Fibroblast of skin of scalp (primary cell): ENCODE data around the gene NDST1.

Source experiments
- DNase-seq: peaks from one replicate; pipeline ENCODE4 v3.0.0-alpha.2; 2013

Gene NDST1

DNA sequence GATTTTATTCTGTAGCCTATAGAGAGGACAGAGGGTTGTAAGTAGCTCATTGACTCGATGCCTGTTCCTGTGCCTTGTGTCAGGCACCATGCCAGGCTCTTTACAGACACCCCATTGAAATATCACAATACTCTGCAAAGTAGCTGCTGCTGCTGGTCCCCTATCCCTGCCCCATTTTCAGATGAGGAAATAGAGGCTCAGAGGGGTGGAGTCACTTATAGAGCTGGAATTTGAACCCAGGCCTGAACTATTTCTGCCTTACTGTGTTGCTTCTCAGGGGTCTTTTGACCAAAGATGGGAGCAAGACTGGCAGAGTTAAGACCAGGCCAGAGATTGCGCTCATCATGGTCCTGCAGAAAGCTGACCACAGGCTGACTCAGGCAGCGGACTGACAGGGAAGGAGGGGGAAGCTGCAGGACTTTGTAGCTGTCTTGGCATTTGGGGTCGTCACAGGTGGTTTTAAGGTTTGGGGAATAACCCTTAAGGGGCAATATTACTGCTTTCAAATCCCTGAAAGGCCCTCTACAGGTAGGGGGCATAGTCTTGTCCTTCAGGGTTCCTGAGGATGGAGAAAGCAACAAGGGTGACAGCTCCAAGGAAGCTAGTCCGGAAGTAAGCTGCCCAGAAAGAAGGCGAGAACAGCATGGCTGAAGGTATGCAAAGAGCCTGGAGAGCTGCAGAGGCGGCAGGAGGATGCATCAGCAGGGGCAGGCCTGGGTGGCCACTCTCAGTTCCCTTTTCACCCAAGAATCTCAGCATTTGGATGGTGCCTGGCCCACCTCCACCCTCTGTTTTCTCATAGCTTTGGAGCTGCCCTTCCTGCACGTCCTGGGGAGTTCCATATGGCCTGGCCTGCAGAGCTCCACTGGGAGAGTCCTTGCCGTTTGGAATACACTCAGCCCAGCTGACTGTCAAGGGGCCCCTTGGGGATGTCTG lies 18.3 kb upstream of the NDST1 start:
- DNase-seq: peak; percentile 42

DNA sequence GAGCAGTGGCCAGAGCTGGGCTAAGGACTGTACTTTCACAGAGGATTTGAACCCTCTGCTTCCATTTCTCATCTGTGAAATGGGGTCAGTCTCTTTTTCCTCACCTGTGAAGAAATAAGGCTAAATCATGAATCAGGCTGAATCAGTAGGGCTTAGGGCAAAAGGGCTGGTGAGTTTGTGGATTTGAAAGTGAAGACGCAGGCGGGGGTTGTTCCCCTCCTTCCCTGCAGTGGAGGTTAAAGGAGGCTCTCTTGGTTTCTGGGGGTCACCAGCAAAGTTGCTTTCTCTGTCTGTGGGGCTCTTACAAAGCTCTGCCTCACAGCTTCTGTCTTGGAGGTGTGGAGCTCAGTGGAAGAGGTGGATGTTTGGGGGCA lies 17.6 kb upstream of the NDST1 start:
- no peak for DNase-seq

DNA sequence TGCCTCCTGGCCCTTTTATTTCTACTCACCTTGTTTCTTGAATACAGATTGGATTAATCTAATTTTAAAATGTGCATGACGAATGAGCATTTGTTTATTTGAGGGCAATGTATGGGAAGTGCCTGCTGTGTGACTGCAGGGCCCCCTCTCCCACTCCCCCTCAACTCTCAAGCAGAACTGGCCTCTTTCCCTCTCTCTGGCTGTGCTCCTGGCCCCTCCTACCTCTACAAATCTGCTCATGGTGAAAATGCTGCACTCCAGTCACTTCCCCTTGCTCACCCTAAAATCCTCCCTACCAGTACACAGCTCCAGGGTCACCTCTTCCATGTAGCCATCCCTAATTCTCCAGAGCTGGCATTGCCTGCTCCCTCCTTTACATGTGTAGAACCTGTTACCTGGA lies 17.2 kb upstream of the NDST1 start:
- no peak for DNase-seq

DNA sequence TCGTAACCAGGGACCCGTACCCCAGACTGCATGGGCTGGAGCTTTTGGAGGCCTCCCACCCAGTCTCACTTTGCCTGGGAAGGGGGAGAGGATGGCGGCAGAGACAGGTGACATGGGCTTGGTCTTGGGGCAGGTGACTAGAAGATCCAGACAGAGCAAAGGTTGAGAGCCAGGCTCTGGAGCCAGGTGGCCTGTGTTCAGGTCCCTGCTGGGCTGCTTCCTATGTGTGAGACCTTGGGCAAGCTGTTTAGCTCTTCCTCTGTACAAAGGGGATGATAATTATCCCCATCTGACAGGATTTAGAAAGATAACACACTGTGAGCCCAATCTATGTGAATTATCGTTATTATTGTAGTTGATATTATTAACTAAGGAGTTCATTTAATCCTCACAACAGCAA lies 16.1 kb upstream of the NDST1 start:
- no peak for DNase-seq

DNA sequence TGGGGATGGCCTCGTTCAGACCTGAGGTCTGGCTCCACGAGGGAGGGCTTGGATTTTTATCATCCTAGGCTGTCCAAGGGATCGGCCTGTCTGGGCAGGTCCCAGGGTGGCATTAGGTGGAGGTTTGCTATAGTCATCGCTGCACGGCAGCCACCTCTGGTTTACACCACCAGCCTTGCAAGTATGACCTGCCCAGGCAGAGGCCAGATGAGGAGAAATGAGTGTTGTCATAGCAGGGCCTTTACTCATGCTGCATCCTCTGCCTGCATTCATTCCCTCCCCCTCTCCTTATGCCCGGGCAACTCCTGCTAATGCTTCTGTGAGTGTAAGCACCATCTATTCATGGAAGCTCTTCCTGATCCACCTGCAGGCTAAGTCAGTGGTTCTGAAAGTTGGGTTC lies 15.3 kb upstream of the NDST1 start:
- peak; percentile 64 for DNase-seq

DNA sequence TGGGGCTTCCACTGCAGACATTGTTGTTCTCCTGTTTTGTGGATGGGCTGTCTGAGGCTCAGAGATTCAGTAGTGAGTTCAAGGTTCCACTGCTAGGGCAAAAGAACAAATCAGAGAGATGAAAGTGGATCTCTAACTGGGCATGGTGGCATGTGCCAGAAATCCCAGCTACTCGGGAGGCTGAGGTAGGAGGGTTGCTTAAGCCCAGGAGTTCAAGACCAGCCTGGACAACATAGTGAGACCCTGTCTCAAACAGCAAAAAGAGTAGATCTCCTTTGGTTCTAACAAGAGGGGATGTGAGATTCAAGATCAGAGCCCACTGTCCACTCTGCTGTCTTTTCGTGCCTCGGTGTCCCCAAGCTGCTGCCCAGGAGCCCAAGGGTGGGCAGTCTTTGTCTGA lies 11.8 kb upstream of the NDST1 start:
- no peak for DNase-seq

DNA sequence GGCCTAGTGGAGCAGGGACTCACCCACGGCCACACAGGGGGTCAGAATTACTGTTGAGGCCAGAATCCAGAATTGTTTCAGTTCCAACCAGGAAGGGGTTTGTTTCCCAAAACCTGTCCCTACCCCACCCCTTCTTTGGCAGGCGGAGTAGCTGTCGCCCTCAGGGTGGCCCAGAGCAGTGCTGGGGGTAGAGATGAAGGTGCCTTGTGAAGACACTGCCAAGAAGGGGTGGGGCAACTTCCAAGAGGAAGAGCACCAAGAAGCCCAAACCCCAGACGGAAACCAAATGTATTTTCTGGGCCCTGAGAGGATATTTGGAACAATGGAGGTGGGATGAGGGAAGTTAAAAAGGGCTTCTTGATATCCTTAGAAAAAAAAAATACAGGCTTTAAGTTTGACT lies 11.4 kb upstream of the NDST1 start:
- no peak for DNase-seq

DNA sequence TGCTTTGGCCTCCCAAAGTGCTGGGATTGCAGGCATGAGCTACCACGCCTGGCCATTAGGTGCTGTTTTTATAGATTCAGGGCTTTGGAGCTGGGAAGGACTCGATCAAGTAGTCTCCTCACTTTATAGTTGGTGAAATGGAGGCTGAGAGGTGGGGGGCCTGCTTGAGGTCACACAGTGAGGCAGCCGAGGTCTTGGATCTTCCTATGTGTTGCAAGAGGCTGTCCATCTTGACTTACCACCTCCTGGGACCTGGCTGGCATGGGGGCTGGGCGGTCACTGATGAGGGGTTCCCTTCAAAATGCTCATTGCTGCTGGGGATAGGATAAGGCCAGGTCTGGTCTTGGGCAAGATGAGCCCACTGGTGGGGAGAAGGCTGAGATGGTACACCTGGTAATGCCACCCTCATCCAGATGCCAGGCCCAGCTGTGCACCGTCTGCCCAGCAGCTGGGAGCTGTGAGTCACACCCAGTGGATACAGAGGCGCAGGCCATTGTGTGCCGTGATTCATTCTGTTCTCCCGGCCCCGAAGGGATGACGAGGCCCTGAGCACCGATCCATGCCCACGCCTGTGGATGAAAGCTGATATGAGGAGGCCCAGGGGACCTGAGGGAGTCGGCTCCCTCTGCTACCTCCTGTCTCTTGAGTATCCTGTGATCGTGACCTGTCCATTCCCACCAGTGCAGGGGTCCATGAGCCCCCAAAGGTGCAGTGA lies 10.5 kb upstream of the NDST1 start:
- peak; percentile 91 for DNase-seq

DNA sequence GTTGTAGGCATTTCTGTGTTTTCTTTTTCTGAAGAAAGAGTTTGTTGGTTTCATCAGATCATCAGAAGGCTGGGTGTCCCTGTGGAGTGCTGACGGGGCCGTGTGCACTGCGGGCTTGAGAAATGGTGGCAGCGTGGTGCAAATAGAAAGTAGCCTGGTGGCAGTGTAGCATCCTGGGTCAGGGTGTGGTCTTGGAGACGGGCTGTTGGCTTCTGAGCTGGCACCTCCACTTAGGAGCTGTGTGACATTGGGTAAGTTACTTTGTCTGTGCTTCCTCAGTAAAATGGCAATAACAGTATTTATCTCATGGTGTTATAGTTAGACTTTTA lies 10.0 kb upstream of the NDST1 start:
- DNase-seq: no peak

DNA sequence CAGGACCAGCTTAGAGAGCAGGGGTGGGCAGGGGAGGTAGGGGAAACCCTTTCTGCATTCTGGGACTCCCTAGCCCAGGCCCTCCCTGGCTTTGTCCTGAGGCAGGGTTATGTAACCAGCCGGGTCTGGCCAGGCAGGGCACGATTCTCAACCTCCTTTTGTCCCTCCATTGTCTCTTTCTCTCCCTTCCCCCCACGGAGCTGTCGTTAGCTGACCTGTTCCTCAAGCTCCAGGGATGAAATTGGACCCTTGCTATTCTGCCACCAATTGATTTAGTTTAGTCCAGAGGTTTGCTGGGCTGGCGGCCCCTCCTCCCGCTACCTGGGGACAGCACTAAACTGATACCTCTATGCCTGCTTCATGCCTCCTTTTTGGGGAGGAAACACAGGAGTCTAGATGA lies 9.4 kb upstream of the NDST1 start:
- DNase-seq: no peak

DNA sequence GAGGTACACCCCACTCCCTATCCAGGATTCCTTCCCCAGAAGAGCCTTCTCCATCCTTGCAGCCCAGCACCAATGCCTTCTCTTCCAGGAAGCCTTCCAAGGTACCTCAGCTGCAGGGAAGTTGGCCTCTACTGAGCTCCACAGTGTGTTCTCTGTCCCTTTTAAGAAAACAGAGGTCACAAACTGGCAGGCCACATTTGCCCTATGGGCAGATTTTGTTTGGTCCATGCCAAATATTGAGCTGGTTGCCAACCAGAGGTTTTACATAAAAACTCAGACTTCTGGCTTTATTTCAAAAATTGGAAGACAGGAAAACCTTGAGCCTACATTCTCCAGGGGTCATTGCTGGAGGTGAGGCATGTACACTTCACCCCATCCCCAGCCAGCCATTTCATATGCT lies 9.0 kb upstream of the NDST1 start:
- no peak for DNase-seq

DNA sequence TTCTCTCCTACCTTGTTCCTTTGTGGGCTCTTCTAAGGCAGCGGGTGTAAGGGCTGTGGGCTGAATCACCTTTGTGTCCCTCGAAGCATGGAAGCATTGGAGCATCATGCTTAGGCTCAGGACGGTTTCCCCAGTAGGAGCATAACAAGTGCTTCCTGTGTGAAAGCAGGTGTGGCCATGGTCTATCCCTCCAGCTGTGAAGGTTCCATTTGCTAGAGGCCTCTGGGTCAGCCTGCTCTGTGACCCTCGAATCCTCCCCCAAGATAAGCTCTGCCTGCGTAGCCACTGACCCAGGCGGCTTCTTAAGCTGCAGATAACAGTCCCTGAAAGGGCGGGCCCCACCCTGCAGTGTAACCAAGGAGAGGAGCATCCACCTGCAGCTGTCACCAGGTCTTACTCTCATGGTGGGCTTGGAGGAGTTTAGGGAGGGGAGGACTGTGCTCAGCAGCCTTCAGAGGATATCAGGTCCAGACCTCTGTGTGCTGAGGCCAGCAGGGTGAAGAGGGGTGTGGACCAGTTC lies 8.4 kb upstream of the NDST1 start:
- no peak for DNase-seq

DNA sequence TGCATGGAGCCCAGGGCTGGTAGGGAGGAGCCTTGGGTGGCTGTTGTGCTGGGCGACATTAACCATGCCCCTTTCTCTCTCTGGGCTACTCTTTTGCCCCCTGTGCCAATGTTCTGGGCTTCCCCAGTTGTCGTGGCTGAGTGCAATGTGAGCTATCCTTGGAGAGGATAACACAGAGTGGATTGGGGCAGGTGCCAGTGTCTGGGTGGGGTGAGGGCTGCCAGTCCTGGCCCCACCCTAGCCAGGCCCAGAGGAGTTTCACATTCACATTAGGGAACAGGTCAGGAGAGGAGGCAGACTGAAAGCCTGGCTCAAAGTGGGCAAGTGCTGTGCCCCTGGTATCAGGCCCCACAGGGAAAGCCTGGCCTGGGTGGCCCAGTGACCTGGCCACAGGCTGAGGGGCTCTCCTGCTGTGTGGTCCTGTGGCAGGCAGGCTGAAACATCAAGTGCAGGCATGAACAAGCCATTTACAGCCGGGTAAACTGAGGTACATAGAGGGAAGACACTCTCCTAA lies 7.5 kb upstream of the NDST1 start:
- DNase-seq: no peak

DNA sequence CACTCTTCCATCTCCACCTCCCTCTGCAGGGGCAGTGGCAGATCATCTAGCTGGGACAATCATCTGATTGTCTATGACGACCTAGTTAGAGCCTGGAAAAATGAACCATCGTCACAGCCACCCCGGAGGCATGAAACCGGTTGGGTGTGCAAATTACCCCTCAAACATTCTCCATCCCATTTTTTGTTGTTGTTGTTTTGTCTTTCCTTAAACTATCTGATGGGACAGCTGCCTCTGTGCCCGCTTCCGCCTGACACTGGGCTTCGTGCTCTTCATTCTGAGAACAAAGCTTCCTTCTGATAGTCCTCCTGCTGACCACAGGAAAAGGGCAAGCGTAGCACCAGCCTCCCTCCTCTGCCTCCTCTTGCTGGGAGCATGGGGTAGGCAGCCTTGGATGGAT lies 7.0 kb upstream of the NDST1 start:
- no peak for DNase-seq

DNA sequence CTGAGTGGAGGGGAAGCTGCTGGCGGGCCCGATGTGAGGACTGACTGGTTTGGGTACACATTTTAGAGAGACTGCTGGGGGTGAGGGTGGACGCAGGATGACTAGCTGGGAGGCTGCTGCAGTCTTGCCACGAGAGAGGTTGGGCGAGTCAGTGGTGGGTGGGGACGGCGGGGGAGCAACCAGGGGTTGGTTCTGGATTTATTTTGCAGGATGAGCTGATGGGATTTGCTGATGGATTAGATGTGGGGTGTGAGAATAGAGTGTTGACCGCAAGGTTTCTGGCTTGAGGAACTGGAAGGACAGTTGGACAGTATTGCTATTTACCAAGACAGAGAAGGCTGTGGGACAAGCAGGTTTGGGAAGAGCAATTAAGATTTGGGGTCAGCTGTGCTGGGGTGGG lies 5.8 kb upstream of the NDST1 start:
- DNase-seq: peak; percentile 58

DNA sequence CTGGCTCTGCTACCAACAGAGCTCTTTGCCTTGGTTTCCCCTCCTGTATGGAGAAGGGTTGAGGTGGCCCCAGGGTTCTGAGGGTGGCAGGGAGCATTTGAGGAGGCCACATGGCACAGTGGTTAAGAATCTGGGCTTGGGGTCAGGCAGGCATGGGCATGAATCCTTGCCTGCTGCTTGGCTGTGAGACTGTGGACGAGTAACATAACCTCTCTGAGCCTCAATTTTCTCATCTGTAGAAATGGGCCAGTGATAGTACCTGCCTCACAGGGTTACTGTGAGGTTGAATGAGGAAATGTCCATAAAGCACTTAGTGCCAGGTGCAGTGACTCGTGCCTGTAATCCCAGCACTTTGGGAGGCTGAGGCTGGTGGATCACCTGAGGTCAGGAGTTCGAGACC lies 5.1 kb upstream of the NDST1 start:
- DNase-seq: no peak

DNA sequence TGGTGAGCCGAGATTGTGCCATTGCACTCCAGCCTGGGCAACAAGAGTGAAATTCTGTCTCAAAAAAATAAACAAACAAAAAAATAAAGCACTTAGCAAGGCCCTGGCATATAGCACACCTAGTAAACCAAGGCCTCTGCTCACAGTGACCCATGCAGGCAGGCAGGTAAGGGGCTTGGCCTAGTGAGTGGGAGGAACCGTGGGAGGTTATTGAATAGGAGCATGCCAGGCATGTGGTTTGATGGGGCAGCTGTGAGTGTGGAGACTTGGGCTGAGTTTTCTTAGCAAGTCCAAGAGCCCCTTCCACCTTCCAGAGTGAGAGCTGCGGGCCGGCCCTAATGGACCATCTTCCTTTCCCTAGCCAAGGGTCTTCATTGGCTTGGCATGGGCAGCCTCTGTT lies 4.5 kb upstream of the NDST1 start:
- no peak for DNase-seq

DNA sequence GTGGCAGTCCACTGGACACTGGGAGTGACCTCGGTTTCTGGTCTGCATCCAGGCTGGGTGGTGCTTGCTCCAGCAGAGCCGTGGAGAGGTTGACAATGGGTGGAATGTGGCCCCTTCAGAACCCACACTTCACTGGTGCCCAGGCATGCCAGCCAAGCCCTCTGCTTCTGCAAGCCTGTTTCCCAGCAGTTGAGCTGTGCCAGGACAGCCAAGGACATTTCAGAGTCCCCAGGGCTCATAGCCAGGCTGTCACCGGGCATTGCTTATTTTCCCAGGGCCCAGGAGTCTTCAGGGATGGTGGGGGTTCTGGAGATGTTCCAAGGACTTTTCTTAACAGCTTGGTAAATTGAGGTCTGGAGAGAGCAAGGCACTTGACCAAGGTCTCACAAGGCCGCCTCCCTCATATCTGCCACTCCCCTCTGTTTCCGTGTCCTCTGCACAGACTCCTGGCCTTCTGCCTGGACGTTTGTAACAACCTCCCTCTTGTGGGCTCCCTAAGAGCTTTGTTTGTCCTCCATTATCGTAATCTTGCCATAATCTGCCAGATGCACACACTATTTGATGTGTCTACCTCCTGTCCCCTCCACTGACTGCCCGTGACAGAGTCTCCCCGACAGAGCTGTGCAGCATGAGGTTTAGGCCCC lies 3.8 kb upstream of the NDST1 start:
- DNase-seq: no peak

DNA sequence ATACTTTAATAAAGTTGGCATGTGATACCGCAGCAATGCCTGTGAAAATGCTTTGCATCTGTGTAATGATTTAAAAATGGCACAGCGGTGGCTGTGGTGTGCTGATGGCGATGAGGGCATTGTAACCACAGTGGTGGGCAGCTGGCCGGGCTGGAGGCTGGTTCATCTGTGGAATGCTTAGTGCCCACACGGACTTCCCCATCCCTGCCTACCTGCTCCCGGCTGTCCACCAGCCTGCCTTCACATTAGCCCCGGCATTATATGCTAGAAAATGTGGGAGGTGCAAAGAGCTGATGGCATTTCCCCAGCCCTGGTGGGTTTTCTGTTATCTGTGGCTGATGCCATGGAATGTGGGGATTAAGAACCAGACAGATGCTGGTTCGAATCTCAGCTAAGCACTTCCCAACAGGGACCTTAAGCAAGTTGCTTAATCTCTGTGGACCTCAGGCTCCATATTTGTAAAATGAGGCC lies 2.9 kb upstream of the NDST1 start:
- peak; percentile 73 for DNase-seq

DNA sequence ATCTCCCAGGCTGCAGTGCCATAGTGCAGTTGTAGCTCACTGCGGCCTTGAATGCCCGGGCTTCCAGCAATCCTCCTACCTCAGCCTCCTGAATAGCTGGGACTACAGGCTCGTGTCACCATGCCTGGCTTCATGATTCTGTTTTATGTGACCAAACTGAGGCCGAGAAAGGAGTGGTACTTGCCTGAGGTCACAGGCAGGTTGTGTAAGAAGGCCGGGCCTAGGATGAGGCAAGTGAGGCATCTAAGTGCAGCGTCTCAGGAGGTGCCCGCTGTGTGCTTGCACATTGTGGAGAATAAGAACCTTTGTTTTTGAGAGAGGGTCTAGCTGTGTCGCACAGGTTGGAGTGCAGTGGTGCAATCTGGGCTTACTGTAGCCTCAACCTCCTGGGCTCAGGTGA lies 2.1 kb upstream of the NDST1 start:
- no peak for DNase-seq

DNA sequence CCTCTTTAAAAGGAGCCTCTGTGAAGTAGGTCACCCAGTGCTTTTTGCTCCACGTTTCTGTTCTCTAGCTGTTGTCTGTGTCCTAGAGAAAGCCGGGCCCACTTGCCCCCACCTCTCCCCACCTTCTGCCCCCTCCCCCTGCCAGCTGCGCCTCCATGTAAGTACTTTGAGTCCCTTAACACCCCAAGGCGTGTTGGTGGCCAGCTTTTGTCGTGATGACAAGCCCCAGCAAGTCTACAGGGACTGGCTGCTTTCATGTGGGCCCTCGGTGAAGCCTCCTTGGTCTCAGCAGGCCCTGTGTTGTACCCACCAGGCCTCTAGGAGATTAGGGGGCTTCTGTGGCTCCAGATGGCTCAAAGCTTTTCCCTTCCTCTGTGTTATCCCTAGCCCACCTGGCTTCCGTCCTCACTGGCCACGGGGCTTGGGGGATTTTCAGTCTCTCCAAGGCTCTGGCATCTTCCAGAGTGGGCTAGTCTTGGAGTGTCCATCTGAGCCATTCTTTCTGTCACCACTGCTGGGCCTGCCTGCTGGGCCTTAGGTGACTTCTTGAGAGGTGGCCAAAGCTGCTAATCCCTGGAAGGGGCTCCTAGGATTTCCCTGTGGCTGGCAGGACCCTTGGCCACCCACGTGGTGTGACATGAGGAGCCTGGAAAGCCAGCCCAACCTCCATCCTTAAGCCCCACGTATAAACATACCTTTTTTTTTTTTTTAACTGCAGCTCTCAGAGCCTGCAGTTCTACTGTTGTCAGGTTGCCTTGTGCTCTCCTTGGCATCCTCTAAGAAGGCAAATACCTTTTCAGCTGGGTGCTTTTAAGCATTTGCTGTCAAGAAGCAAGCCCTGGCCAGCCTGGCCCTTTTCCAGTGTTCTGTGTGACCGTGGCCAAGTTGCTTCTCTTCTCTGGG lies 1.1 kb upstream of the NDST1 start:
- no peak for DNase-seq

DNA sequence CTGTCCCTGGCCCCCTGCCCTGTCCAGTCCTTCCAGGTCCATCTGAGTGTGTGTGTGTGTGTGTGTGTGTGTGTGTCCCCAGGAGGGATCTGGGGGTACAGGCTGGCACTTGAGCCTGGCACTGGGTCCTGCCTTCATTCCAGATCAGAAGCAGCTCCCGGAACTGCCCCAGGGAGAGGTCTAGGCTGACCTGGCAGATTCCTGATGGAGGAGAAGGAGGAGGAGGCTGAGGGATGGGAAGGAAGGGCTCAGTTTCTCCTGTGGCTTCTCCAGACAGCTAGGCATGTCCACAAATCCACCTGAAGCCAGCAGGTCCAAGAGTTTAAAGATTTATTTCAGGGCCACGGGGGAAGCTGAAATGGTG lies 328 bp downstream of the NDST1 start:
- no peak for DNase-seq
